Measurements from ENCODE around the gene FILIP1. TPM values are rescaled to one million over a fixed set of nuclear protein-coding genes. Genes with fewer than 3 reads are reported as not detected.

Gene FILIP1
- total RNA-seq, 1 donor from 2014 or later: 11.3 TPM

GRCh38 chr6:75492386-75493153 lies 1.0 kb downstream of the FILIP1 start:
- DNase-seq (ENCODE audit: low spot score): no peak

- no peak for DNase-seq (ENCODE audit: low spot score)
Measured at GRCh38 chr6:75491291-75491690, 2.3 kb downstream of the FILIP1 start.

GRCh38 chr6:75490706-75491105 lies 2.9 kb downstream of the FILIP1 start:
- DNase-seq (ENCODE audit: low spot score): no peak

GRCh38 chr6:75489025-75489424 lies 4.6 kb downstream of the FILIP1 start:
- DNase-seq (ENCODE audit: low spot score): no peak

- no peak for DNase-seq (ENCODE audit: low spot score)
Measured at GRCh38 chr6:75488033-75488432, 5.6 kb downstream of the FILIP1 start.

- DNase-seq (ENCODE audit: low spot score): no peak
Measured at GRCh38 chr6:75486850-75487518, 6.6 kb downstream of the FILIP1 start.

GRCh38 chr6:75484535-75484934 lies 9.1 kb downstream of the FILIP1 start:
- DNase-seq (ENCODE audit: low spot score): no peak

GRCh38 chr6:75483136-75483952 lies 10.3 kb downstream of the FILIP1 start:
- no peak for DNase-seq (ENCODE audit: low spot score)

GRCh38 chr6:75481936-75482593 lies 11.5 kb downstream of the FILIP1 start:
- DNase-seq (ENCODE audit: low spot score): no peak

- no peak for DNase-seq (ENCODE audit: low spot score)
Measured at GRCh38 chr6:75481394-75481793, 12.2 kb downstream of the FILIP1 start.

GRCh38 chr6:75480425-75480824 lies 13.2 kb downstream of the FILIP1 start:
- DNase-seq (ENCODE audit: low spot score): no peak

- no peak for DNase-seq (ENCODE audit: low spot score)
Measured at GRCh38 chr6:75479712-75480111, 13.9 kb downstream of the FILIP1 start.

GRCh38 chr6:75478929-75479328 lies 14.7 kb downstream of the FILIP1 start:
- no peak for DNase-seq (ENCODE audit: low spot score)

- no peak for DNase-seq (ENCODE audit: low spot score)
Measured at GRCh38 chr6:75472885-75473284, 20.7 kb downstream of the FILIP1 start.

GRCh38 chr6:75467966-75468365 lies 25.6 kb downstream of the FILIP1 start:
- DNase-seq (ENCODE audit: low spot score): no peak

GRCh38 chr6:75467284-75467683 lies 26.3 kb downstream of the FILIP1 start:
- DNase-seq (ENCODE audit: low spot score): no peak

- DNase-seq (ENCODE audit: low spot score): no peak
Measured at GRCh38 chr6:75466636-75467035, 27.0 kb downstream of the FILIP1 start.

- no peak for DNase-seq (ENCODE audit: low spot score)
Measured at GRCh38 chr6:75463908-75464307, 29.7 kb downstream of the FILIP1 start.

GRCh38 chr6:75463061-75463460 lies 30.5 kb downstream of the FILIP1 start:
- DNase-seq (ENCODE audit: low spot score): no peak

GRCh38 chr6:75460681-75461080 lies 32.9 kb downstream of the FILIP1 start:
- no peak for DNase-seq (ENCODE audit: low spot score)

- no peak for DNase-seq (ENCODE audit: low spot score)
Measured at GRCh38 chr6:75458895-75459294, 34.7 kb downstream of the FILIP1 start.

GRCh38 chr6:75450903-75451302 lies 42.7 kb downstream of the FILIP1 start:
- no peak for DNase-seq (ENCODE audit: low spot score)

All from ureter (tissue), 1 donor.